IPS-15b (cell line): ENCODE results near the gene TYW1.
"Not testable (repeated sequence)": the region's sequence is repeated elsewhere in the genome, so short reads cannot be mapped to it uniquely, and the experiment has no call there.

Source experiments
- H3K27me3 ChIP-seq: one replicate; pipeline ENCODE4 v1.6.1; 2013; ENCODE audit warnings: low read length; ENCODE audit not compliant: control insufficient read depth, insufficient read depth
- H3K36me3 ChIP-seq: one replicate; pipeline ENCODE4 v1.6.1; 2013; ENCODE audit warnings: low read length; ENCODE audit not compliant: control insufficient read depth, insufficient read depth
- H3K4me1 ChIP-seq: one replicate; pipeline ENCODE4 v1.6.1; 2013; ENCODE audit warnings: mild to moderate bottlenecking, low read length; ENCODE audit not compliant: control insufficient read depth, insufficient read depth
- H3K4me3 ChIP-seq: one replicate; pipeline ENCODE4 v1.5.1; 2013; ENCODE audit warnings: low read depth, low read length
- H3K9ac ChIP-seq: one replicate; pipeline ENCODE4 v1.6.1; 2013; ENCODE audit warnings: low read depth, mild to moderate bottlenecking, low read length
- H3K9me3 ChIP-seq: one replicate; pipeline ENCODE4 v1.6.1; 2013; ENCODE audit warnings: mild to moderate bottlenecking, low read length; ENCODE audit not compliant: control insufficient read depth, insufficient read depth

Gene TYW1

GRCh38 chr7:67189801-67190465, 193.3 kb downstream of the TYW1 start:
- not testable (repeated sequence) for H3K9me3 ChIP-seq, H3K27me3 ChIP-seq, H3K9ac ChIP-seq, H3K36me3 ChIP-seq, H3K4me3 ChIP-seq
- H3K4me1 ChIP-seq: peaks cover 14% of the 10 kb centered on the region

DNA sequence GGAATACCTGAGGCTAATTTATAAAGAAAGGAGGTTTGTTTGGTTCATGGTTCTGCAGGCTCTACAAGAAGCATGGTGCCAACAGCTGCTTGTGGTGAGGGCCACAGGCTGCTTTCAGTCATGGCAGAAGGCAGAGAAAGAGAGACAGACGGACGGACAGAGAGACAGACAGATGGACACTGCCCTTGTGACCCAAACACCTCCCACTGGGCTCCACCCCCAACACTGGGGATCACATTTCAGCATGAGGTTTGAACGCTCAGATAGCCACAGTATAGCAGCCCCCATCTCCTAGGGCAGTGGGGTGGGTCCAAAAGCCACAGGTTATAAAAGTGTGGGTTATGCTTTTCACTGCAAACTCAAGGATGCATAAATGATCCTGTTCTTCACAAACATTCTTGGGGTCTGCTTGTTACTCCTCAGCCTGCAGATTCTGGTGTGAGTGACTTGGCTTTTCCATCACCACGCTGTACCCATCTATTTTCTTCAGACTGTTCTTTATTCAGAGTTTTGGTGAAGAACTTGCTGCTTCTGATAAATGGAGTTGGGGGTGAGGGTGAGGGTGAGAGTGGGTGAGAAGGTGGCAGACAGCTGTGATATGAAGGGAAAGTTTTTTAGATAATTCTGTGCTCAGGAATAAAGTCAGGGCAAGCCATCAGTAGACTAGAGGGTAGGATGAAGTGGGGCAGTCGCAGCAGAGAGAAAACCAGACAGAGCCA, 194.5 kb downstream of the TYW1 start:
- not testable (repeated sequence) for H3K9me3 ChIP-seq, H3K27me3 ChIP-seq, H3K9ac ChIP-seq, H3K36me3 ChIP-seq, H3K4me3 ChIP-seq
- H3K4me1 ChIP-seq: peaks cover 14% of the 10 kb centered on the region

DNA sequence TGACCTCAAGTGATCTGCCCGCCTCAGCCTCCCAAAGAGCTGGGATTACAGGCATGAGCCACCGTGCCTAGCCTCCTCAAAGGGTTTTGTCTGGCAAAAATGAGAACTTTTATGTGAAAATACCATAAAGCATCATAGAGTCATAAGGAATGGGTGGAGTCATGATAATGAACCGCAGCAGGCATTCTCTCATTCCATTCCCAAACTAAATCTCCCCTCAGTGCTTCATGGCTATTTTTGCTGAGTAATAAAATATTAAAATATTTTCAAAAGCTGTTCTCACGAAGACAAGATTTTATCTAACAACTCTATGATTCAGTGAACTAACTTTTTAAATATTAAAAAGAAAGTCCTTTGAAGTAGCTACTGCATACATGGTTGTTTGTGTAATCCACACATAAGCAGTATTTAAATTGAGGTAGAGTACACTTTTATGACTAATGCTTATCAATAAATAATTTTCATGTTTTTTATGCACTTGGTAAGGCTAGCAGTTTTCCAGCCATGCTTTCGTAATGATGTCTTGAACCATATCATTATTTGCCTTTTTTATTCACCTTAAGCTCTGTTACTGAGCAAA, 195.6 kb downstream of the TYW1 start:
- H3K9me3 ChIP-seq, H3K4me3 ChIP-seq, H3K27me3 ChIP-seq, H3K36me3 ChIP-seq, H3K9ac ChIP-seq: not testable (repeated sequence)
- peaks cover 14% of the 10 kb centered on the region for H3K4me1 ChIP-seq

- not testable (repeated sequence) for H3K4me3 ChIP-seq, H3K9ac ChIP-seq, H3K27me3 ChIP-seq, H3K36me3 ChIP-seq, H3K9me3 ChIP-seq
- H3K4me1 ChIP-seq: peaks cover 14% of the 10 kb centered on the region
Observed at GRCh38 chr7:67192889-67193613, 196.4 kb downstream of the TYW1 start.

DNA sequence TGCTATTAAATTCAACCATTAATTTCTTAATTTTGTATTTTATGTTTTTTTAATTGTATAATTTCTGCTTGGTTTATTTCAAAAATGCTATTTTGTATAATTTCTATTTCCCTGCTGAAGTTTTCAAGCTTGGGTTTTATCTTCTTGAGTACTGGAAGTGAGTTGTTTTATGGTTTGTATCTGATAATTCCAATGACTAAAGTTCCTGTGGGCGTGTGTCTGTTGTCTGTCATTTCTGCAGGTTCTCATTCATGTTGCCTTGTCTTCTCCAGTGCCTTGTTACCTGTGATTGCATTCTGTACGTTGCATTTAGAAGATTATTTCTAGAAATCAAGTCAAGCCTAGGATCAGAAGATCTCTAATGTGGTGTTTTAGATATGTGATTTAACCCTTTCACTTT, 199.5 kb downstream of the TYW1 start:
- not testable (repeated sequence) for H3K4me1 ChIP-seq, H3K36me3 ChIP-seq, H3K4me3 ChIP-seq, H3K9ac ChIP-seq, H3K27me3 ChIP-seq, H3K9me3 ChIP-seq

DNA sequence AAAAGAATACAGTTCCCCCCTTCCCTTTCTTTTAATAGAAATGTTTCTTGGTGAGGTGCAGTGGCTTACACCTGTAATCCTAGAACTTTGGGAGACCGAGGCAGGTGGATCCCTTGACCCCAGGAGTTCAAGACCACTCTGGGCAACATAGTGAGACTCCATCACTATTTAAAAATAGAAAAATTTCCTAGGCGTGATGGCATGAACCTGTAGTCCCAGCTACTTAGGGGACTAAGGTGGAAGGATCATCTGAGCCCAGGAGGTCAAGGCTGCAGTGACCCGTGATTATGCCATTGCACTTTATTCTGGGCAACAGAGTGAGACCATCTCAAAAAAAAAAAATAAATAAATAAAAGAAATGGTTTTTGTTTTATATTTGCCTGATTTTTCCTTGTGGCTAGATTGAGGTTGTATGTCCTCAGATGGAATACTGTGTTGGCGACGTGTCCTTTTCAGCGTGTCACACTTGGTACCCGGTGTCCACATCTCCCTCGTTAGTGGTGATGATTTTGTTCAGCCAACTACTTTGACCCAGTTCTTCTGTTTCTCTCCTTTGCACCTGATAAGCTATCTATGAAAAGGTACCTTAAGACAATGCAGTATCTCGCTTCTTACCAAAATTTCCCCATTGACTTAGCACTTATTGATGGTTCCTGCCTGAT, 202.4 kb downstream of the TYW1 start:
- H3K36me3 ChIP-seq, H3K9me3 ChIP-seq, H3K9ac ChIP-seq, H3K4me1 ChIP-seq, H3K27me3 ChIP-seq, H3K4me3 ChIP-seq: not testable (repeated sequence)

DNA sequence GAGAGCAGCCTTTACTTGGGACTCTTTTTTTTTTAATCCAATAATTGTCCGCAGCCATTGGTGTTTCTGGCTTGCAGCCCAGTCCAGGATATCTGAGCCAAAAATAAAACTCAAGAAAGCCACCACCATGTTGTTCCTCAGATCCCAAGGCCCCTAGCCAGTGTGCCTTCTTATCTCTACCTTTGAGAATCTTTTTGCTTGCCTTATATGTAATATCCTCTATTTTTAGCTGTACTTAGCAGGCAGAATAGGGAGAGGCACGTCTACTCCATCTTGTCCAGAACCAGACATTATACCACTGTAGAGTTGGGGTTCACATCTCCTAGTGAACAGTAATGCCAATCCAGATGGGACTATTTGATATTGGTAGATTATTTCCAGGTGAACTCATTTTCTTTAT, 209.1 kb downstream of the TYW1 start:
- H3K36me3 ChIP-seq, H3K4me1 ChIP-seq, H3K9me3 ChIP-seq, H3K27me3 ChIP-seq, H3K9ac ChIP-seq, H3K4me3 ChIP-seq: not testable (repeated sequence)

GRCh38 chr7:67206452-67206851, 209.8 kb downstream of the TYW1 start:
- Histone ChIP-seq H3K27me3 (no peaks in the 10 kb centered on the region), H3K4me3 (no peak overlapping the region), H3K36me3 (no peaks in the 10 kb centered on the region), H3K9ac (no peak overlapping the region), H3K4me1 (no peaks in the 10 kb centered on the region), H3K9me3 (no peaks in the 10 kb centered on the region)

- not testable (repeated sequence) for H3K4me3 ChIP-seq, H3K27me3 ChIP-seq, H3K9me3 ChIP-seq, H3K36me3 ChIP-seq, H3K9ac ChIP-seq, H3K4me1 ChIP-seq
Observed at GRCh38 chr7:67208656-67209055, 212.0 kb downstream of the TYW1 start.

- H3K9me3 ChIP-seq: no peaks in the 10 kb centered on the region
- no peaks in the 10 kb centered on the region for H3K27me3 ChIP-seq
- no peak overlapping the region for H3K4me3 ChIP-seq
- no peak overlapping the region for H3K9ac ChIP-seq
- no peaks in the 10 kb centered on the region for H3K36me3 ChIP-seq
- H3K4me1 ChIP-seq: no peaks in the 10 kb centered on the region
Observed at GRCh38 chr7:67209256-67209655, 212.6 kb downstream of the TYW1 start.

- H3K9me3 ChIP-seq: no peaks in the 10 kb centered on the region
- H3K4me3 ChIP-seq: no peak overlapping the region
- H3K4me1 ChIP-seq: no peaks in the 10 kb centered on the region
- H3K9ac ChIP-seq: no peak overlapping the region
- H3K27me3 ChIP-seq: no peaks in the 10 kb centered on the region
- no peaks in the 10 kb centered on the region for H3K36me3 ChIP-seq
Observed at GRCh38 chr7:67210567-67210966, 213.9 kb downstream of the TYW1 start.
